Fibroblast of gingiva (primary cell): ENCODE measurements around the gene MCC.

Source experiments
- DNase-seq: peaks from one replicate; pipeline ENCODE4 v3.0.0-alpha.2; 2011; ENCODE audit warnings: low read depth

The MCC gene

DNA sequence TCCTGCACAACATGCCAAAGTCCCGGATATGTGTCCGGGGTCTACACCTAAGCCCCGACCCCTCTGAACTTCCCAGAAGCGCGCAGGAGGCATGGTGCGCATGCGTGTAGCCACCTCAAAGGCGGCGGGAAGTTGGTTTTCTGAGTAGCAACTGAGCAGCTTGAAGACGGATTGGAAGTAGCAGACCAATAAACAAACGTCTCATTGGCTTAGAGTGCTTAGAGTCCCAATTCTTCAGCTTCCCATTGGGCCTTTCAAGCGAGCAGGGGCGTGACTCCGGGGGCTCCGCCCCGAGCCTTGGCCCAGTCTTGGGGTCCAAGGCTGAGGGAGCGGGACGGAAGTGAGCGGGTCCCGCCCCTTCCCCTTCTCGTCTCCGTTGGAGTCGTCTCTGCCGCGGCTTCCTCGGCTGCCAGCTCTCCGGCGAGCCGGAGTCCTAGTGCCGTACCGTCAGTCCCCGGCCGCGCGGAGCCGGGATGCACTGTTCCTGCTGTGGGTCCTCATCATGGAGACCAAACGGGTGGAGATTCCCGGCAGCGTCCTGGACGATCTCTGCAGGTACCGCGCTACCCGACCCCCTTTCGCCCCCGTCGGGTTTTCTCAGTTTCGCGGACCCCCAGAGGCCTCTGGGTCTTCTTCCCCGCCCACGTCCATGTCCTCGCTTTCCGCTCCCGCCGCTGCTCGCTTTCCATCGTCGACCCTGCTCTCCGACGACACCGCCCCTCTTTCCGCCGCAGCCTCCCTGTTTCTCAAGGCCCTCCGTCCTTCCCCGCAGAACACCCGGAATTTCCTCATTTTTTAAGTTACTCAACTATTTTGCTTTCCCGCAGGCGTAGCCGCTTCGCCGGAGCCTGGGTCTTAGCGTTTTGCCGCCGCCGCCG, 511.6 kb downstream of the MCC start, which contains the start of gene DCP2:
Gene DCP2 (plus strand): TSS at position 367 of the 878 bp plus-strand sequence. CDS start 136 bp downstream, at position 503.
- DNase-seq = peak; percentile 99

DNA sequence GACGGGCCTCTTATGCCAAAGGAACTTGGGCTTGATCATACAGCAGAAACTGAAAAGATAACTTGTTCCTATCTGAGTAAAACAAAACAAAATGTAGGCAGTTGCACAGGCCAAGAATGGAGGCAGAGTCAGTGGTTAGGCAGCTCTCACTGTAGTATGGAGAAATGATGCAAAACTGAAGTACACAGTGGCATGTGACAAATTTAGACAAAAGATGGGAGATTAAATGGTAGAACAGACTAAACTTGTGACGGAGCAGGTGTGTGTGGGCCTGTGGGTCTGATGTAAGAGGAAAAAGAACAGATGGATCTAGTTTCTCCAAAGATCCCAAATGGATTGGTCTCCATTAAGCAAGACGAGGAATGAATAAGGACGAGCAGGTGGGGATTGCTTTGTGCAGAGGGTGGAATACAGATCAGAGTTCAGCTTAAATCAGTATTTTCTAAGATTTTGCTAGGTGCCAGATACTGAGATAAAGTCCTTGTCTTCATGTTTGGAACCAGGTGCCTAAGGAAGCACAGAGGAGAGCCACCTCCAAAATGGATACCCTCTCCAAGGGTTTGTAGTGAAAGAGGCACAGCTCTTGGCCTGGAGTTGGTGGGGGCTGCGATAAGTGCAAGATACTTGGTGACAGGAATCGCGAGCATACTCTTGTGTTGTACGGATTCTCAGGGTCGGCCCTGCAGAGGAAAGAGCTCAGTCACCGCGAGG, 512.4 kb downstream of the MCC start:
- no peak for DNase-seq

DNA sequence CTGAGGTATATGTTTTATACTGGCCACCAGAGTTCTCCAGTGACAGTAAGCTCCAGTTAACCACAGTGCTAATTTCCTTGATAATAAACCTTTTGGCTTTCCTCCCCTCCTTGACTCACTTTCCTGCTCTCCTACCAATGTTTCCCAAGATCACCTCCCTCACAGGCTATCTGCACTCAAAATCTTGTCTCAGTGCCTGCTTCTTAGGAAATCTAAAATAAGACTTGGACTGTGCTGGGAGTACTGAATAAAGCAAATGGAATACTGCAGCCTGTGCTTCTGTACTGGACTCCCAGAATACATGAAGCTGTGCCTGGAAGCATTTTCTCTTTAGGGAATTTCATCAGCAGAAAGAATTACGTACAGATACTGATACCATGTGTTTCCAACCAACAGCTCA, 513.4 kb downstream of the MCC start:
- DNase-seq = no peak

DNA sequence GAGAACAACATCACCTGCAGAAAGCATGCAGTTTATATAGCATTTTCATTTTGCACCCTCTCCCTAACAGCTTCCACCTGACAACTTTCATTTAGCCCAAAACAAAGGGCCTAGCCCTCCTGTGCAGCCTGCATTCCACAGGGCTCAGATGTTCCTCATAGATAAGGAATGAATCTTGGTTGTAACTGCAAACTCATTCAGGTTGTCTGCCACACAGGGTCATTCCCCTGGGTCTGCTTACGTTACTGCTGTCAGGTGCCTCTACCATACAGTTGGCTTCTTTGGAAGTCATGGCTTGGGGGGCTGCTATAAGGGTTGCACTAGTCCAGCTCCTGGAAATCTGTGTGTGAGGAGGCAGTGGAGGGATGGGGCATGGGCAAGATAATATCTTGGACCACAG, 514.3 kb downstream of the MCC start:
- no peak for DNase-seq

DNA sequence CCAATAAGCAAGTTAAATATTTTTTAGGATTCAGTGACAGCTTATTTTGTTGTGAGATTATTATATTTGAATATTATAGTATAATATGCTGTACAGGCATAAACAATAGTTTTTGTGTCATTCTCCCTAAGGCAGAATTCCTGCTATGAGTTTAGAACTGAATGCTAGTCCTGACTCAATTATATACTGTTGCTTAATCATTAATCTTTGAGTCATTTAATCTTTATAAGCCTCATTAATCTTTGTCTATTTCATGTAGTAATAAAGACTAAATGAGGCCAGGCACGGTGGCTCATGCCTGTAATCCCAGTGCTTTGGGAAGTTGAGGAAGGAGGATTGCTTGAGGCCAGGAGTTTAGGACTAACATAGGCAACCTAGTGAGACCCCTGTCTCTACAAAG, 515.2 kb downstream of the MCC start:
- no peak for DNase-seq
